GM12873 (cell line): Measurements from ENCODE around the gene NAV2.

Source experiments
- TF ChIP-seq, protein P1 (sequence below): IDR thresholded peaks from 2 replicates; pipeline ENCODE4 v1.5.1; 2012; ENCODE audit warnings: low read depth, mild to moderate bottlenecking, moderate library complexity, low read length, control low read depth; ENCODE audit not compliant: insufficient read depth; ENCODE audit errors: missing control alignments

The NAV2 gene

DNA sequence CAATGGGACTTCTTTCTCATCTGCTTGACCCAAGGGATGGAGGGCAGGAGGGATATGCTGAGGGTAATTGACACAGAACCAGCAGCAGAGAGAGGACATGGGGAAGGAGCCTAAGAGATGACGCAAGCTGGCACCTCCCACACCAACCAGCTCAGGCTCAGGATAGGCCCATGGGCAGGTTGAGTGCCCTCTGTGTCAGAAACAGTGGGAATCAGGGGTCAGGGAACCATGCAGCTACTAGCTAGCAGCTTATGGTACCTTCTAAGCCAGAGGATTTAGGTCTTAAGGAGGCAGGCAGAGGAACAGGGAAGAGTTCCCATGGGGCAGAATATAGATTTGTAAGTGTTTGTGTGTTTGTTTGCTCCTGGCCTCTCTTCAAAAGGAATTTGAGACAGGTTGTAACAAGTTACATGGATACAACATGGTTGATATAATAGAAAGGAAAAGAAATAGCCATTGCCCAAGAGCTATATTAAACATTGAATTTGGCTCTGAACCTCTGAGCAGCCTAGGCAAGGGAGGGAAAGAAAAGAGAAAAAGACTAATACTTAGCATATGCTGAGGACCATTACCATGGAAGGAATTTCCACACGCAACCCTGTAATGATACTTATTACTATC lies 39.9 kb upstream of the NAV2 start:
- TF ChIP-seq, protein P1, sequence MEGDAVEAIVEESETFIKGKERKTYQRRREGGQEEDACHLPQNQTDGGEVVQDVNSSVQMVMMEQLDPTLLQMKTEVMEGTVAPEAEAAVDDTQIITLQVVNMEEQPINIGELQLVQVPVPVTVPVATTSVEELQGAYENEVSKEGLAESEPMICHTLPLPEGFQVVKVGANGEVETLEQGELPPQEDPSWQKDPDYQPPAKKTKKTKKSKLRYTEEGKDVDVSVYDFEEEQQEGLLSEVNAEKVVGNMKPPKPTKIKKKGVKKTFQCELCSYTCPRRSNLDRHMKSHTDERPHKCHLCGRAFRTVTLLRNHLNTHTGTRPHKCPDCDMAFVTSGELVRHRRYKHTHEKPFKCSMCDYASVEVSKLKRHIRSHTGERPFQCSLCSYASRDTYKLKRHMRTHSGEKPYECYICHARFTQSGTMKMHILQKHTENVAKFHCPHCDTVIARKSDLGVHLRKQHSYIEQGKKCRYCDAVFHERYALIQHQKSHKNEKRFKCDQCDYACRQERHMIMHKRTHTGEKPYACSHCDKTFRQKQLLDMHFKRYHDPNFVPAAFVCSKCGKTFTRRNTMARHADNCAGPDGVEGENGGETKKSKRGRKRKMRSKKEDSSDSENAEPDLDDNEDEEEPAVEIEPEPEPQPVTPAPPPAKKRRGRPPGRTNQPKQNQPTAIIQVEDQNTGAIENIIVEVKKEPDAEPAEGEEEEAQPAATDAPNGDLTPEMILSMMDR, result no peak

DNA sequence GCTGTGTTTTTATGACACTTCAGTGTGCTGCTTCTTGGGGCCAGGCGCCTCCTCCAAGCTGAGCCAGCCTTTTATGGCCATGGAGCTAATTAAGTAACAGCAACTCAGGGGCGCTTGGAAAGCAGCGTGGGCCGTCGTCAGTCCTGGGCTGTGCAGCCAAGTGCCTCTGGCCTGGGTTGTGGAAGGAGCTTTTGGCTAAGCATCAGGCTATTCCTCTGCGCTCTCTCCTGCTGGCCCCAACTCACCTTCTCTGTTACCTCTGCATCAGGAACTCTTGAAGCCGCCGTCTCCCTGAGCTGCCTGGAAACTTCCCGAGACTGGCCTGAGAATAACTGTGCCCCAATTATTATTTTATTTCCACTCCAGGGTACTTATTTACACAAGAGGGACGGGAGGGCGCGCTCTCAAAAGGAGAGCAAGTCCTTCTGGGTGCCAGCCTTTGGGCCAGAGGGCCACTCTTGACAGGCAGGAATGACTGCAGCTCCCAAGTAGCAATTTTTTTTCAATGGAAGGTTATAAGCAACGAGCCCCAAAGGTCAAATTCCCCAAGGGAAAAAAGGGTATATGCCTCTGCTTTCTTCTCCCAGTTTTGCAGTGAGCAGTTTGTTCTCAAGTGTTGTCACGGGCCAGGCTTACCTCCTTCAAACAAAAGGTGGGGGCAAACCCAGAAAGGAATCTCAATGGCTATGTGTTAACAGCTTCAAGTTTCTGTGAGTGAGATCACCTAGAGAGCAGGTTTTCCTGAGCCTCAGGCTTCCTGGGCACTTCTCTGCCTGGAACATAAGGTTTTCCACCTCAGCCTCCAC lies 38.5 kb upstream of the NAV2 start:
- TF ChIP-seq, protein P1, result no peak

DNA sequence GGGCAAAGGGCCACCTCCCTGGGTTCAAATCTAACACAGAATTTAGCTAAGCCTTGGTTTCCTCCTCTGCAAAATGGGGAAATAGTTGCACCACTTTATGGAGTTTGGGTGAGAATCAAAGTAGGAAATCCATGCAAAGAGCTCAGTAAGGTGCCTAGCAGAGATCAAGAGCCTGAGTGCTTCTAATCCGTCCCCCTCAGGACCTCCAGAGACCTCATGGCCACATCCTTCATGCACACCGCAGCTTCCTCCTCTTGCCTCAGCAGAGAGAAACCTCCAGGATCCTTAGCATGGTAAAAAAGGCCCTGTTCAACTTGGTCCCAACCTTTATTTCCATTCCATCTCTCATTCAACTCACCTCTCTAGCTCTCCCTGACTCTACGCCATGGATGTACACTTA lies 37.8 kb upstream of the NAV2 start:
- TF ChIP-seq, protein P1, result no peak

DNA sequence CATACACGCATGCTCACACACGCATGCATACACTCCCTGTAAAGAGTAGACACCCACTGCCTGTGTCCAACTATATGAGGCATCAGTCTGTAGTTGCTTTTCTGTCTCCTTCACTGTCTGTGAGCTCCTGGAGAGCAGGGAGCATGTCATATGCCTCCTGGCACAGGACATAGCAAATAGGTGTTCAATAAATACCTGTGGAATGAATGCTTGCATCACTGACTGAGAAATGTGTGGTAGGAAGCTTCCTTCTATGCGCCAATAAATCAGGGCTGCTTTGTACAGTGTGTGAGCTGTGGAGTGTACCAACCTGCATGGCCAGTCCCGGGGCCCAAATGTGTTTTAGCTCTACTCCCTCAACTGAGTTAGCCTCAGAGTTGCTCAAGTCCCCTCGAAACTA lies 37.2 kb upstream of the NAV2 start:
- TF ChIP-seq, protein P1, result no peak

DNA sequence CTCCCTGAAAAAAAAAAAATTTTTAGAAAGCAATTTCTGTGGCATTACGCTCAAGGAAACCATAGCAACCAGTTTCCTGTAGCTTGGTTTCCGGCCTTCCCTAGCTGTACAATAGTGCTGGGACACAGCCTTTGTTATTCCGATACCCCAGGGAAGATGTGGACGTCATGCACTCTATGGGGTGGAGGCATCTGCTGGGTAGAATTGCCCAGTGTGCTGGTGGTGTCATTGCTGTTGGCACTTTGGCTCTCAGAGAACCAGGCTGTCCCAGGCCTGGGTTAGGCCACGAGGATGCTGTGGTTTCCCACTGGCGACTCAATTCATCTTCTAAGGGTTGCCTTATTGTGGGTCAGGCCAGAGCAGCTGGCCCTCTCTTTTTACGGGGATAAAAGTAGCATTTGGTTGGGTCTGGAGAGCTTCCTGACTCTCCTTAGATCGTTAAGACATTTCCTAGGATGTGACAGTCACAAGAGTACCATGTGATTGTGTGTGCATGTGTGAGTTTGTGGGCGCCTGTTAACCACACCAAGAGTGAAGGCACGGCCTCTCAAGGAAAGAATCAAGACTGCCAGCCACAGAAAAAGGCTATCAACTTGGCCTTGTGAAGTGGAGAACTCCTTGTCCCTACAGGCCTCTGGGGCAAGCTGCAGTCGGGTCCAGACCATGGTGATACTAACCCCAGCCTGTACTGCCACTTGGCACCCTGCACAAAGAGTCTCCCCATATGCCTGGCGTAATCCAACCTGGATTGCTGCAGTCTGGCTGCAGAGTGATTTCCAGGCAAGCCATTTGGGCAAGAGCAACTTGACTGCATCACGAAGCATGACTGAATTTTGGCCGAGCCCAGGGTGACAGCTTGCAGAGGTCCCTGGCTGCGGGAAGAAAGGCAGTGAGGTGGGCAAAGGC lies 35.9 kb upstream of the NAV2 start:
- TF ChIP-seq, protein P1, result no peak

DNA sequence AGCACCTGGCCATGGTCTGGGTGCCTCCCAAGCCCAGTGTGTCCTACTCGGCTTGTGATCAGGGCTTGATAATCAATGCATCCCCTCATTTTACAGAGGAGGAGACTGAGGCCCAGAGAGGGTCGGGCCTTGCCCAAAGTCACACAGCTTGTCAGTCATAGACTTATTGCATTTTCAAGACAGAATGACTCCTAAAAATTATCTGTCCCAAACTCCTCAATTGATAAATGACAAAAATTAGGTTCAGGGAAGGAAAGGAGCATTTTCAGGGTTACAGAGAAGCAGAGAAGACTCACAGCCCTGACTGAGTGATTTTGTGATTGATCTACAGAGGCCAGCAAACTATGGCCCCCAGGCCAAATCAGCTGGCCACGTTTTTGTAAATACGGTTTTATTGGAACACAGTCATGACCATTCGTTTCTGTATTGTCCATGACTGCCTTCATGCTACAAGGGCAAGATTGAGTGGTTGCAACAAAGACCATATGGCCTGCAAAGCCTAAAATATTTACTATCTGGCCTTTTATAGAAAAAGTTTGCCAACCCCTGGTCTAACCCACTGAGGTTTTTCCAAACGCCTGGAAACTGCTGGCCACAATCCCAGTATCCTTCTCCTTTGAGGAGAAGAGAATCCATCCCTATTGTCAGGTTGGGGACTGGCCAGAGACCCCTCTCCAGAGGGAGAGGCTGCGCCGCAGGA lies 35.1 kb upstream of the NAV2 start:
- TF ChIP-seq, protein P1, result no peak
